ENCODE data around the gene SARM1.
A peak's percentile ranks its signal among the peaks of the same experiment; 100 is the strongest.

The SARM1 gene

DNA sequence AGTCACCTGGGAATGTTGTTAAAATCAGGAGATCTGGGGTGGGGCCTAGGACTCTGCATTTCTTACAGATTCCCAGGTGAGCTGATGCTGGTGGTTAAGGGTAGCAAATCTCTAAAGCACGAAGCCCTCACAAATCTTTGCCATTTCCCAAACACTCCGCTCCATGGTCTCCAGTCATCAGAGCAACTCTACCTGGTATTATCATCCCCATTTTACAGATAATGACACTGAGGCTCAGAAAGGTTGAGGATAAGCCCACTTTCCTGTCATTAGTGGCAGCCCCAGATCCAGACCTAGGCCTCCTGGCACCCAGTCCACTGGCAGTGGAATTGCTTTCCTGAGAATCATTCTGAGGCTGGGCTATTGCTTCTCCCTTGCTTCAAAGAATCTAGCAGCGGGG, 25.8 kb downstream of the SARM1 start:
- H3K4me3 ChIP-seq (ENCODE audit: control insufficient read depth, low read depth, low read length) = no peak overlapping the region
- TF ChIP-seq, protein P1, sequence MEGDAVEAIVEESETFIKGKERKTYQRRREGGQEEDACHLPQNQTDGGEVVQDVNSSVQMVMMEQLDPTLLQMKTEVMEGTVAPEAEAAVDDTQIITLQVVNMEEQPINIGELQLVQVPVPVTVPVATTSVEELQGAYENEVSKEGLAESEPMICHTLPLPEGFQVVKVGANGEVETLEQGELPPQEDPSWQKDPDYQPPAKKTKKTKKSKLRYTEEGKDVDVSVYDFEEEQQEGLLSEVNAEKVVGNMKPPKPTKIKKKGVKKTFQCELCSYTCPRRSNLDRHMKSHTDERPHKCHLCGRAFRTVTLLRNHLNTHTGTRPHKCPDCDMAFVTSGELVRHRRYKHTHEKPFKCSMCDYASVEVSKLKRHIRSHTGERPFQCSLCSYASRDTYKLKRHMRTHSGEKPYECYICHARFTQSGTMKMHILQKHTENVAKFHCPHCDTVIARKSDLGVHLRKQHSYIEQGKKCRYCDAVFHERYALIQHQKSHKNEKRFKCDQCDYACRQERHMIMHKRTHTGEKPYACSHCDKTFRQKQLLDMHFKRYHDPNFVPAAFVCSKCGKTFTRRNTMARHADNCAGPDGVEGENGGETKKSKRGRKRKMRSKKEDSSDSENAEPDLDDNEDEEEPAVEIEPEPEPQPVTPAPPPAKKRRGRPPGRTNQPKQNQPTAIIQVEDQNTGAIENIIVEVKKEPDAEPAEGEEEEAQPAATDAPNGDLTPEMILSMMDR (conservative IDR thresholded peaks at IDR 0.05; ENCODE audit: control insufficient read depth, insufficient read depth, low read depth, low read length) = no peak
- DNase-seq (ENCODE audit: low read depth) = no peak

DNA sequence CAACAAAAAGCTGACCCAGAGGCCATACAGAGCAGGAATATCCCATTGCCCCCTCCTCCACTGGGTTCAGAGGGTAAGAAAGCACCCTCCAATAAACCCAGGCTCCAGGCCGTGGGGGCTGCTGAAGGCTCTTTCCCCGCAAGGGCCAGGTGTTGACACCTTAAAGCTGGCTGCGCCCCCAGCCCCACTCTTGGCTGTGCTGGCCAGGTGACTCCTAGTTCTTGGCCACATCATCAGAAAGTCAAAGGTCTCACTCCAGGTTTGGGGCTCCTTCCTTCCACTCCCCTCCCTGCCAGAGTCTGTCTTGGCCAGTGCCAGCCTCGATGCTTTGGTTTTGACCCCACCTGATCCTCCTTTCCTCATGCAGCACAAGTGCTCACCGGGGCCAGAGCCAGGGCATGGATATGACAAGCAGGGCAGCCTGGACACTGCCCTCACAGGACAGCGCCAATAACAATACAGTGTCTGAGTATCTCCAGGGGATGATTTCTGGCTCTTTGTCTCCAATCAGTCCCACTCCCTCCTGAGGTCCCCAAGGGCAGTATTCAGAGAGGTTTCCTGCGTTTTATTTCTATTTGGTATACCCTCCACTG, 26.3 kb downstream of the SARM1 start:
- H3K4me3 ChIP-seq (ENCODE audit: control insufficient read depth, low read depth, low read length) = no peak overlapping the region
- DNase-seq (ENCODE audit: low read depth) = no peak
- TF ChIP-seq, protein P1 (conservative IDR thresholded peaks at IDR 0.05; ENCODE audit: control insufficient read depth, insufficient read depth, low read depth, low read length) = no peak

DNA sequence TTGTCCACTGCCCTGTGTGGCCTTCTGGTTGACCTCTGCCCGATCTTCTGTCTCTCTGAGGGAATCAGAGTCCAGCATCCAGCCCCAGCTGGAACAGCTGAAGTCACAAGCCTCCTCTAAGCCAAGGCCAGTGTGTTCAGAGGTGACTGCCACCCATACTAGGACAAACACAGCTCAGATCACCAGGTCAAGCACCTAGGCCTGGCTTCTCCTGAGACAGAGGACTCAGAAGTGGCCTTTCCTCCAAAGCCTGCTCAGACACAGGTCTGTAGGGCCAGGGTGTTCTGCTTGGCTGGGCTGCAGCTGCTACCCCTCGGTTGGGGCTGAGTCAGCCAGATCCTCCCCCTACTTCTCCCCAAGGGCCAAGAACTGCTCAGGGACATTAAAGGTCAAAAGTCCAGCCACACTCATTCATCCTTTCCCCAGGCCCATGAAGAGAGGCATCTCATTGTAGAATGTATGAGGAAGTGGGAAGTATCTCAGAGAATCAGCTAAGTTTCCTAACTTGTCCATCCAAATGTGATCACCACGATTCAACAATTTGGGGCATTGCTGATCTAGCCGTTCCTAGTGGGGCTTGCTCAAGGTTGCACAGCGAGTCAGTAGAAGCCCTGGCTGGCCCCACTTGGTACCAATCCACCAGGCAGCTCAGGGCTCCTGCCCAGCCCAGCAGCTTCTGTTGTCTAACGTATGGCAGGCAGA, 26.9 kb downstream of the SARM1 start:
- peak; percentile 36 for DNase-seq (ENCODE audit: low read depth)
- TF ChIP-seq, protein P1 (conservative IDR thresholded peaks at IDR 0.05; ENCODE audit: control insufficient read depth, insufficient read depth, low read depth, low read length) = no peak
- no peak overlapping the region for H3K4me3 ChIP-seq (ENCODE audit: control insufficient read depth, low read depth, low read length)

DNA sequence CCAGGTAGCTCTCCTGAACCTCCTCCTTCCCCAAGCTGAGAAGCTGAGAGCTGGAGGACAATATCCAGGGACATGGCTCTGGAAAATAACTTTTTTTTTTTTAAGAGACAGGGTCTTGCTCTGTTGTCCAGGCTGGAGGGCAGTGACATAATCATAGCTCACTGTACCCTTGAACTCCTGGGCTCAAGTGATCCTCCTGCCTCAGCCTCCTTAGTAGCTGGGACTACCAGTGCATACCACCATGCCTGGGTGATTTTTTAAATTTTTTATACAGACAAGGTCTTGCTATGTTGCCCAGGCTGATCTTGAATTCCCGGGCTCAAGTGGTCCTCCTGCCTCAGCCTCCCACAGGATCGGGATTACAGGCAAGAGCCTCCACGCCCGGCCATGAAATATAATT, 28.3 kb downstream of the SARM1 start:
- DNase-seq (ENCODE audit: low read depth) = no peak
- TF ChIP-seq, protein P1 (conservative IDR thresholded peaks at IDR 0.05; ENCODE audit: control insufficient read depth, insufficient read depth, low read depth, low read length) = no peak
- H3K4me3 ChIP-seq (ENCODE audit: control insufficient read depth, low read depth, low read length) = no peak overlapping the region

DNA sequence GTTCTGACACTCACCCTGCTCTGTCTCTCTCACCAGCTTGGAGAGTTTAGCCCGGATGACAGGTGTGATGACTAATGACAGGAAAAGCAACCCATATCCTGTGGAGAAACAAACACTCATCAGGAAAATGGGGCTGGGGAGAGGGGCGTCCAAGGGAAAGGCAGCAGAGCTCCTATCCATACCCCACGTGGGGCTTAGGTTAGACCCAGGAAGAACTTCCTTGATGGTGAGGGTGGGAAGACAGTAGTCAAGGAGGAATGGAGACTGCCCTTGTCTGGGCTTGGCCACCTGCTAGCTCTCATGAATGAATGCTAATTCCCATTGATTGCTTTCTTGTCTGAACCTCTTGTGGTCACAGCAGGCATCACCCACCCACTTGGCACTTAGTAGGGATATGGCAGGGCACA, 30.7 kb downstream of the SARM1 start:
- DNase-seq (ENCODE audit: low read depth) = no peak
- no peak overlapping the region for H3K4me3 ChIP-seq (ENCODE audit: control insufficient read depth, low read depth, low read length)
- TF ChIP-seq, protein P1 (conservative IDR thresholded peaks at IDR 0.05; ENCODE audit: control insufficient read depth, insufficient read depth, low read depth, low read length) = no peak

DNA sequence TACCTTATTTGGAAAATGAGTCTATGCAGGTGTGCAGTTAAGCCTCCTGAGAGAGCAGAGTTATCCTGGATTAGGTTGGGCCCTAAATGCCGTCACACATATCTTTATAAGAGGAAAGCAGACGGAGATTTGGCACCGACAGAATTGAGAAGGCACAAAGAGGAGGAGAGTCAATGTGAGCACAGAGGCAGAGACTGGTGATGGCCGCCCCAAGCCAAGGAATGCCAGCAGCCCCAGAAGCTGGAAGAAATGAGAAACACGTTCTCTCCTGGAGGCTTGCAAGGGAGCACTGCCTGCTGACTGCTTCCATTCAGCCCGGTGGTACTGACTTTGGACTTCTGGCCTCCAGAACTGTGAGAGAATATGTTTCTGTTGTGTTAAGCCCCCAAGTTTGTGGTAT, 31.4 kb downstream of the SARM1 start:
- H3K4me3 ChIP-seq (ENCODE audit: control insufficient read depth, low read depth, low read length) = no peak overlapping the region
- TF ChIP-seq, protein P1 (conservative IDR thresholded peaks at IDR 0.05; ENCODE audit: control insufficient read depth, insufficient read depth, low read depth, low read length) = no peak
- no peak for DNase-seq (ENCODE audit: low read depth)

Measured in fibroblast of mammary gland (primary cell).